GM23338 (cell line): ENCODE results near the gene PPP6R1. TPM values are rescaled to one million over a fixed set of nuclear protein-coding genes. Genes with fewer than 3 reads are reported as not detected.

Source experiments
- ATAC-seq: fragments of 200-7000 bp; cut with Tn5 transposase; 3 replicates; pipeline ENCODE4 v1.9.1; 2020
- DNase-seq: peaks from one replicate; pipeline ENCODE4 v3.0.0-alpha.2; 2015; ENCODE audit warnings: low spot score
- H2AFZ ChIP-seq: fragments of 200-600 bp; sonication (generic); 2 replicates; pipeline ENCODE4 v1.8.0; 2016; ENCODE audit warnings: antibody characterized with exemption, mild to moderate bottlenecking, moderate library complexity
- H3F3A ChIP-seq: fragments of 200-600 bp; sonication (generic); replicated peaks from 2 replicates; pipeline ENCODE4 v1.8.0; 2017; ENCODE audit warnings: antibody characterized with exemption, mixed run types, low read depth
- H3K27ac ChIP-seq: fragments of 200-600 bp; sonication (generic); 2 replicates; pipeline ENCODE4 v1.6.1; 2016; ENCODE audit warnings: low read depth
- H3K27me3 ChIP-seq: fragments of 200-600 bp; sonication (generic); 2 replicates; pipeline ENCODE4 v1.8.0; 2016; ENCODE audit warnings: mild to moderate bottlenecking, mixed run types, moderate library complexity; ENCODE audit not compliant: insufficient read depth
- H3K36me3 ChIP-seq: fragments of 200-600 bp; sonication (generic); 2 replicates; pipeline ENCODE4 v1.8.0; 2016; ENCODE audit warnings: mild to moderate bottlenecking; ENCODE audit not compliant: insufficient read depth
- H3K4me1 ChIP-seq: fragments of 200-600 bp; sonication (generic); 2 replicates; pipeline ENCODE4 v1.8.0; 2016; ENCODE audit warnings: mild to moderate bottlenecking, moderate library complexity; ENCODE audit not compliant: insufficient read depth
- H3K4me2 ChIP-seq: fragments of 200-600 bp; sonication (generic); 2 replicates; pipeline ENCODE4 v1.7.1; 2017; ENCODE audit warnings: mixed run types
- H3K4me3 ChIP-seq: fragments of 200-600 bp; sonication (generic); 2 replicates; pipeline ENCODE4 v1.6.1; 2016; ENCODE audit warnings: mixed run types
- H3K79me2 ChIP-seq: fragments of 200-600 bp; sonication (generic); replicated peaks from 2 replicates; pipeline ENCODE4 v1.8.0; 2017; ENCODE audit warnings: mild to moderate bottlenecking; ENCODE audit not compliant: insufficient read depth
- H3K9me2 ChIP-seq: fragments of 200-600 bp; sonication (generic); 2 replicates; pipeline ENCODE4 v1.8.0; 2017; ENCODE audit not compliant: insufficient read depth
- H4K20me1 ChIP-seq: fragments of 200-600 bp; sonication (generic); replicated peaks from 2 replicates; pipeline ENCODE4 v1.8.0; 2017; ENCODE audit warnings: mild to moderate bottlenecking; ENCODE audit not compliant: insufficient read depth
- H3K27ac Mint-ChIP-seq: 2 replicates; pipeline ENCODE4 v1.8.0; 2020; ENCODE audit warnings: inconsistent platforms, mild to moderate bottlenecking, moderate library complexity, mixed read lengths
- H3K27me3 Mint-ChIP-seq: 3 replicates; pipeline ENCODE4 v1.8.0; 2022; ENCODE audit warnings: low read depth, mild to moderate bottlenecking, moderate library complexity, mixed read lengths, inconsistent platforms; ENCODE audit not compliant: insufficient read depth, poor library complexity
- H3K36me3 Mint-ChIP-seq: 3 replicates; pipeline ENCODE4 v1.8.0; 2021; ENCODE audit warnings: low read depth, mild to moderate bottlenecking, inconsistent platforms, moderate library complexity, mixed read lengths
- H3K4me1 Mint-ChIP-seq: 3 replicates; pipeline ENCODE4 v1.8.0; 2020; ENCODE audit warnings: mild to moderate bottlenecking, inconsistent platforms, mixed read lengths
- H3K4me3 Mint-ChIP-seq: 3 replicates; pipeline ENCODE4 v1.8.0; 2021; ENCODE audit warnings: moderate library complexity, mild to moderate bottlenecking, inconsistent platforms, mixed read lengths
- H3K9me3 Mint-ChIP-seq: 3 replicates; pipeline ENCODE4 v1.8.0; 2020; ENCODE audit warnings: moderate library complexity, mild to moderate bottlenecking, inconsistent platforms, mixed read lengths
- CREB1 ChIP-seq: fragments of 250-450 bp; sonication (Bioruptor Pico); IDR thresholded peaks from 2 replicates; pipeline ENCODE4 v1.5.0; 2020; ENCODE audit warnings: low read depth, mild to moderate bottlenecking, moderate library complexity
- CTCF ChIP-seq, 2 experiments: fragments of 200-600 bp in 1 of 2; sonication (generic) in 1 of 2; conservative IDR thresholded peaks; 2 replicates each; pipeline versions ENCODE4 v1.5.1 to v1.6.1; 2016 to 2017; ENCODE audit warnings: antibody characterized with exemption in 2 of 2, low read depth in 2 of 2, mild to moderate bottlenecking in 2 of 2, moderate library complexity in 1 of 2
- ETS1 ChIP-seq: IDR thresholded peaks from 2 replicates; pipeline ENCODE4 v1.6.1; 2016; ENCODE audit warnings: antibody characterized with exemption
- EZH2 ChIP-seq: fragments of 200-600 bp; sonication (generic); IDR thresholded peaks from one replicate; pipeline ENCODE4 v1.8.0; 2017; ENCODE audit warnings: antibody characterized with exemption, mild to moderate bottlenecking, low read depth; ENCODE audit not compliant: unreplicated experiment
- EZH2phosphoT487 ChIP-seq: fragments of 200-600 bp; sonication (generic); IDR thresholded peaks from one replicate; pipeline ENCODE4 v1.8.1; 2018; ENCODE audit warnings: antibody characterized with exemption; ENCODE audit not compliant: unreplicated experiment
- JUNB ChIP-seq: IDR thresholded peaks from one replicate; pipeline ENCODE4 v1.6.1; 2016; ENCODE audit warnings: antibody characterized with exemption; ENCODE audit not compliant: unreplicated experiment
- NANOG ChIP-seq: IDR thresholded peaks from 2 replicates; pipeline ENCODE4 v1.6.1; 2016; ENCODE audit warnings: antibody characterized with exemption, borderline replicate concordance
- POLR2AphosphoS5 ChIP-seq: IDR thresholded peaks from 2 replicates; pipeline ENCODE4 v1.6.1; 2016; ENCODE audit warnings: antibody characterized with exemption, low read depth
- REST ChIP-seq: IDR thresholded peaks from one replicate; pipeline ENCODE4 v1.6.1; 2018; ENCODE audit warnings: antibody characterized with exemption; ENCODE audit not compliant: unreplicated experiment
- STAT1 ChIP-seq: IDR thresholded peaks from one replicate; pipeline ENCODE4 v1.6.1; 2016; ENCODE audit warnings: antibody characterized with exemption; ENCODE audit not compliant: unreplicated experiment
- ZNF114 ChIP-seq: fragments of 250-450 bp; sonication (Bioruptor Pico); IDR thresholded peaks from 2 replicates; pipeline ENCODE4 v1.5.0; 2020; ENCODE audit warnings: mild to moderate bottlenecking, moderate library complexity
- ZNF331 ChIP-seq: fragments of 250-450 bp; sonication (Bioruptor Pico); IDR thresholded peaks from 2 replicates; pipeline ENCODE4 v1.5.0; 2020; ENCODE audit warnings: low read depth, mild to moderate bottlenecking, moderate library complexity
- ZNF462 ChIP-seq: fragments of 250-450 bp; sonication (Bioruptor Pico); IDR thresholded peaks from 2 replicates; pipeline ENCODE4 v1.5.0; 2020; ENCODE audit warnings: mild to moderate bottlenecking, moderate library complexity
- polyA plus RNA-seq: library from polyadenylated mRNA; unstranded; fragments of >200 nt; fragmentation: Nextera tagmentation; extraction: Ambion mirVana; gene quantifications from 2 replicates; pipeline ENCODE4 v1.2.1, GENCODE V29; 2016
- total RNA-seq: library from RNA; depleted of rRNA; stranded (reverse); fragments of >200 nt; shearing (Covaris generic); gene quantifications from 2 replicates; pipeline ENCODE4 v1.2.3, GENCODE V29; 2014

The PPP6R1 gene
- total and polyA plus RNA-seq, 2 experiments from 2014 or later: 22.2 to 70.8 TPM

- Histone ChIP-seq H3K9me2 (no peaks in the 10 kb centered on the region), H3F3A (no peaks in the 10 kb centered on the region), H3K27ac (no peak overlapping the region), H4K20me1 (no peaks in the 10 kb centered on the region; the same call in none of the 2 replicates), H3K27me3 (no peaks in the 10 kb centered on the region), H3K36me3 (no peaks in the 10 kb centered on the region; the same call in 1 of the 2 replicates), H3K4me1 (no peaks in the 10 kb centered on the region), H2AFZ (no peak overlapping the region), H3K79me2 (peaks cover 2% of the 10 kb centered on the region; the same call in 1 of the 2 replicates), H3K4me3 (no peak overlapping the region), H3K4me2 (no peak overlapping the region)
- no peak for DNase-seq
- Mint-ChIP-seq H3K27ac (no peak overlapping the region), H3K4me1 (no peaks in the 10 kb centered on the region), H3K27me3 (no peaks in the 10 kb centered on the region), H3K4me3 (no peak overlapping the region), H3K9me3 (no peaks in the 10 kb centered on the region), H3K36me3 (peaks cover 43% of the 10 kb centered on the region)
- TF ChIP-seq ZNF114 (CRISPR knock-in tag): no peak
- no peak for TF ChIP-seq EZH2phosphoT487
- TF ChIP-seq ZNF331 (CRISPR knock-in tag): no peak
- TF ChIP-seq EZH2: no peak
- TF ChIP-seq NANOG: no peak
- TF ChIP-seq REST: no peak
- no peak for TF ChIP-seq JUNB
- no peak for TF ChIP-seq CREB1 (CRISPR knock-in tag)
- no peak for TF ChIP-seq ZNF462 (CRISPR knock-in tag)
- TF ChIP-seq POLR2AphosphoS5: no peak
- no peak for TF ChIP-seq ETS1
- TF ChIP-seq STAT1: no peak
- no peak for TF ChIP-seq CTCF (conservative IDR thresholded peaks at IDR 0.05; ENCODE audit: low read depth in 2 of 2)
- no peak for ATAC-seq
Measured at GRCh38 chr19:55242517-55242916, 16.3 kb downstream of the PPP6R1 start.
